ENCODE data around the gene GBGT1. TPM values are rescaled to one million over a fixed set of nuclear protein-coding genes. Genes with fewer than 3 reads are reported as not detected.

Gene GBGT1
- total RNA-seq, 1 experiment from 2014 or later, result 1.8 TPM

DNA sequence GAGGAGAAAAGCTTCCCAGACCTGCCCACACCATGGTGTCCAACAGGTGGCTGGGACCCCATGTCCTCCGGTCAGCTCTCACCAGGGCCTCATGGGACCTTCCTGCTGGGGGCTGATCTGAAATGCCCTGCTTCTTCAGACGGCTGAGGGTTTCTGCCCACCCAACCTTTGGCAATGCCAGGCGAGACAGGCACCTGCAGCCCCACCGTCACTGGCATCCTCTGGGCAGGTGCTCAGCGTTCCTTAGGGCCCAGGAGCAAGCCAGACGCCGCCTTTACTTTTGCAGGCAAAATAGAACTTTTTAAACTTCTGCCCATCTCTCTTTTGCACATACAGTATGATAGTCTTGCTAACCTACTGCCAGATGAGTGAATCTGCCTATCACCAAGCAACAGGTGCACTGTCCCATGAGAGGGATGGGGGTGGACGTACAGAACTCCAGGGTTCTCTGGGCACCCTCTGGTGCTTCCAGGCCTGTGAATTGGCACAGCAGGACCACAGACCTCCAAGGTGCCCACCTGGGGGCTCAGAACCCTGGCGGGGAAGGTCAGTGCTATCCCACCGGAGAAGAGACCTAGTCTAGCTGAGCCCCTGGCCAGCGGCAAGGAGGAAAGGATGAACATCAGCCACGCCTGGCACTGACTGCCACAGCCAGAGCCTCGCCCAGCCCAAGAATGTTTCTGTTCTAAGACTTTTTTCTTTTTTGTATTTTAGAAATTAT, 37.9 kb upstream of the GBGT1 start:
- no TSS peak for BruUV-seq (replicated peaks)
- POLR2A ChIA-PET, result no interaction called here
- in situ Hi-C loops (cut with HindIII; ENCODE audit: low pct_unique_long_range_greater_than_20kb, low sequenced_read_pairs), result no loop called here

DNA sequence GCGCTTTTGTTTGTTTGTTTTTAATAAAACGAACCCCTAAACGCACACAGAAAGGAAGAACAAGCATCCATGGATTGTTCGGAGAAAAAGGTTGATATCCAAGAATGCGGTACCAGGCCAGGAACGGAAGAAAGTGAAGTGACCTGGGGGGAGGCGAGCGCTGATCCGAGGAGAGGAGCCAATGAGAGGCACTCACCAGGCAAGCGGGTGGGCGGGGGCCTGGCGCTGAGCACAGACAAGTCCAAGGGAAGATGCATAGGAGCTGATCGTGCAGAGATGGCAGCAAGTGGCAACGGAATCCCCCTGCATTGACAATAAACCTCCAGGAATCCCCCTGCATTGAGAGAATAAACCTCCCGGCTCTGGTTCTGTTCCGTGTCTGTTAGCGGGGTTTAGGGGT, 36.9 kb upstream of the GBGT1 start:
- intact Hi-C loops (cut with micrococcal nuclease; ENCODE audit: unreplicated experiment), result no loop called here
- Histone ChIP-seq H3K4me1 (ENCODE audit: control insufficient read depth, insufficient read depth, low read length) (no peaks in the 10 kb centered on the region), H3K27ac (ENCODE audit: low read length) (no peak overlapping the region), H3K9me3 (ENCODE audit: control insufficient read depth, insufficient read depth, low read depth, low read length) (no peaks in the 10 kb centered on the region), H3K4me3 (ENCODE audit: low read depth in 2 of 2, low read length in 2 of 2) (no peak overlapping the region), H3K36me3 (ENCODE audit: control insufficient read depth, insufficient read depth, low read length) (no peaks in the 10 kb centered on the region), H3K27me3 (ENCODE audit: control insufficient read depth, insufficient read depth, low read length) (no peaks in the 10 kb centered on the region)
- no peak for DNase-seq (ENCODE audit: low read depth, low spot score)
- ChIA-PET CTCF (no interaction called here), POLR2A (no interaction called here)
- in situ Hi-C loops (cut with HindIII; ENCODE audit: low pct_unique_long_range_greater_than_20kb, low sequenced_read_pairs), result no loop called here
- ATAC-seq, result no peak
- TF ChIP-seq, protein P1, sequence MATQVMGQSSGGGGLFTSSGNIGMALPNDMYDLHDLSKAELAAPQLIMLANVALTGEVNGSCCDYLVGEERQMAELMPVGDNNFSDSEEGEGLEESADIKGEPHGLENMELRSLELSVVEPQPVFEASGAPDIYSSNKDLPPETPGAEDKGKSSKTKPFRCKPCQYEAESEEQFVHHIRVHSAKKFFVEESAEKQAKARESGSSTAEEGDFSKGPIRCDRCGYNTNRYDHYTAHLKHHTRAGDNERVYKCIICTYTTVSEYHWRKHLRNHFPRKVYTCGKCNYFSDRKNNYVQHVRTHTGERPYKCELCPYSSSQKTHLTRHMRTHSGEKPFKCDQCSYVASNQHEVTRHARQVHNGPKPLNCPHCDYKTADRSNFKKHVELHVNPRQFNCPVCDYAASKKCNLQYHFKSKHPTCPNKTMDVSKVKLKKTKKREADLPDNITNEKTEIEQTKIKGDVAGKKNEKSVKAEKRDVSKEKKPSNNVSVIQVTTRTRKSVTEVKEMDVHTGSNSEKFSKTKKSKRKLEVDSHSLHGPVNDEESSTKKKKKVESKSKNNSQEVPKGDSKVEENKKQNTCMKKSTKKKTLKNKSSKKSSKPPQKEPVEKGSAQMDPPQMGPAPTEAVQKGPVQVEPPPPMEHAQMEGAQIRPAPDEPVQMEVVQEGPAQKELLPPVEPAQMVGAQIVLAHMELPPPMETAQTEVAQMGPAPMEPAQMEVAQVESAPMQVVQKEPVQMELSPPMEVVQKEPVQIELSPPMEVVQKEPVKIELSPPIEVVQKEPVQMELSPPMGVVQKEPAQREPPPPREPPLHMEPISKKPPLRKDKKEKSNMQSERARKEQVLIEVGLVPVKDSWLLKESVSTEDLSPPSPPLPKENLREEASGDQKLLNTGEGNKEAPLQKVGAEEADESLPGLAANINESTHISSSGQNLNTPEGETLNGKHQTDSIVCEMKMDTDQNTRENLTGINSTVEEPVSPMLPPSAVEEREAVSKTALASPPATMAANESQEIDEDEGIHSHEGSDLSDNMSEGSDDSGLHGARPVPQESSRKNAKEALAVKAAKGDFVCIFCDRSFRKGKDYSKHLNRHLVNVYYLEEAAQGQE (IDR thresholded peaks at IDR 0.05; ENCODE audit: insufficient read depth in 1 of 2, low read depth in 2 of 2, low read length in 1 of 2), result no peak
- TF ChIP-seq SIN3A (IDR thresholded peaks at IDR 0.05; ENCODE audit: borderline replicate concordance, insufficient read depth, low read depth, low read length), result no peak
- TF ChIP-seq TCF7L2 (IDR thresholded peaks at IDR 0.05; ENCODE audit: low read depth, low read length), result no peak
- no peak for TF ChIP-seq CTCF (IDR thresholded peaks at IDR 0.05)
- TF ChIP-seq POLR2AphosphoS5 (IDR thresholded peaks at IDR 0.05; ENCODE audit: low read depth, low read length), result no peak
- BruUV-seq (replicated peaks), result no TSS peak

More for the DNA sequence above, 37.9 kb upstream of the GBGT1 start:
- DNase-seq (ENCODE audit: low read depth, low spot score) (no peak), ATAC-seq (no peak)
- intact Hi-C loops (cut with micrococcal nuclease; ENCODE audit: unreplicated experiment), result no loop called here
- TF ChIP-seq POLR2AphosphoS5 (IDR thresholded peaks at IDR 0.05; ENCODE audit: low read depth, low read length) (no peak), TCF7L2 (IDR thresholded peaks at IDR 0.05; ENCODE audit: low read depth, low read length) (no peak), CTCF (IDR thresholded peaks at IDR 0.05) (no peak), SIN3A (IDR thresholded peaks at IDR 0.05; ENCODE audit: borderline replicate concordance, insufficient read depth, low read depth, low read length) (no peak)
- TF ChIP-seq, protein P1 (IDR thresholded peaks at IDR 0.05; ENCODE audit: insufficient read depth in 1 of 2, low read depth in 2 of 2, low read length in 1 of 2), result no peak
- Histone ChIP-seq H3K36me3 (ENCODE audit: control insufficient read depth, insufficient read depth, low read length) (no peaks in the 10 kb centered on the region), H3K9me3 (ENCODE audit: control insufficient read depth, insufficient read depth, low read depth, low read length) (no peaks in the 10 kb centered on the region), H3K4me3 (ENCODE audit: low read depth in 2 of 2, low read length in 2 of 2) (no peak overlapping the region), H3K27me3 (ENCODE audit: control insufficient read depth, insufficient read depth, low read length) (no peaks in the 10 kb centered on the region), H3K4me1 (ENCODE audit: control insufficient read depth, insufficient read depth, low read length) (no peaks in the 10 kb centered on the region), H3K27ac (ENCODE audit: low read length) (no peak overlapping the region)
- CTCF ChIA-PET, result no interaction called here

Data from Panc1 (cell line).